Lung (tissue), 12 donors: ENCODE results near the gene MFN1. TPM values are rescaled to one million over a fixed set of nuclear protein-coding genes. Genes with fewer than 3 reads are reported as not detected.

ENCODE experiments used
- ATAC-seq: fragments of 200-7000 bp; cut with Tn5 transposase; one replicate; pipeline ENCODE4 v1.9.1; 2020; ENCODE audit warnings: moderate number of reproducible peaks; ENCODE audit not compliant: insufficient read depth, low FRiP score
- DNase-seq, 3 donors: peaks; one replicate each; pipeline ENCODE4 v3.0.0-alpha.2; 2013 to 2017
- H3K27ac ChIP-seq, 2 donors: one replicate each; pipeline ENCODE4 v1.5.1; 2013; ENCODE audit warnings: mild to moderate bottlenecking in 2 of 2, moderate library complexity in 2 of 2, control low read depth in 1 of 2, inconsistent platforms in 1 of 2, low read depth in 1 of 2, low read length in 1 of 2
- H3K27me3 ChIP-seq, 3 donors: one replicate each; pipeline ENCODE4 v1.5.1; 2013; ENCODE audit warnings: low read length in 2 of 3; ENCODE audit not compliant: control insufficient read depth in 3 of 3, insufficient read depth in 3 of 3
- H3K36me3 ChIP-seq, 4 donors: one replicate each; pipeline ENCODE4 v1.5.1; 2013; ENCODE audit warnings: low read length in 4 of 4, mild to moderate bottlenecking in 1 of 4, moderate library complexity in 1 of 4; ENCODE audit not compliant: control insufficient read depth in 4 of 4, insufficient read depth in 4 of 4
- H3K4me1 ChIP-seq, 5 donors: one replicate each; pipeline ENCODE4 v1.5.1; 2013; ENCODE audit warnings: low read length in 5 of 5, mild to moderate bottlenecking in 2 of 5, moderate library complexity in 1 of 5; ENCODE audit not compliant: control insufficient read depth in 5 of 5, insufficient read depth in 5 of 5
- H3K4me3 ChIP-seq: one replicate; pipeline ENCODE4 v1.5.1; 2013; ENCODE audit warnings: mild to moderate bottlenecking, control low read depth, moderate library complexity
- H3K9ac ChIP-seq, 2 donors: one replicate each; pipeline ENCODE4 v1.5.1; 2013; ENCODE audit warnings: low read length in 2 of 2, control low read depth in 1 of 2; ENCODE audit not compliant: insufficient read depth in 1 of 2
- H3K9me3 ChIP-seq, 4 donors: one replicate each; pipeline ENCODE4 v1.5.1; 2013; ENCODE audit warnings: low read length in 3 of 4, mild to moderate bottlenecking in 1 of 4, moderate library complexity in 1 of 4; ENCODE audit not compliant: control insufficient read depth in 4 of 4, insufficient read depth in 3 of 4
- CTCF ChIP-seq: IDR thresholded peaks from 2 replicates; pipeline ENCODE4 v1.5.1; 2012; ENCODE audit warnings: mild to moderate bottlenecking; ENCODE audit errors: control extremely low read depth, extremely low read depth
- WGBS, 2 donors: extraction: QIAGEN DNeasy Blood & Tissue Kit; methylation state at CpG; one replicate each; pipeline ENCODE4 v1.1.7; 2013; 5-methylcytosine and 5-hydroxymethylcytosine counted together
- polyA plus RNA-seq, 2 donors: library from polyadenylated mRNA; stranded (reverse); fragments of 200-250 nt; gene quantifications; one replicate each; pipeline ENCODE4 v1.2.1, GENCODE V29; 2013
- total RNA-seq, 2 donors: library from RNA; depleted of rRNA in 1 of 2; stranded (reverse); fragments of >200 nt in 1 of 2; gene quantifications; one replicate each; pipeline ENCODE4 v1.2.1, GENCODE V29; 2014 to 2021
- donor health status: control.
- donor health status: control.
- donor health status: Bipolar disorder and iron deficiency.
- donor health status: healthy.
- donor health status: DM: yes; HTN: yes; CAD: no.

The MFN1 gene
- total and polyA plus RNA-seq, 4 donors, result 13.2 to 108 (median 27.1) TPM

DNA sequence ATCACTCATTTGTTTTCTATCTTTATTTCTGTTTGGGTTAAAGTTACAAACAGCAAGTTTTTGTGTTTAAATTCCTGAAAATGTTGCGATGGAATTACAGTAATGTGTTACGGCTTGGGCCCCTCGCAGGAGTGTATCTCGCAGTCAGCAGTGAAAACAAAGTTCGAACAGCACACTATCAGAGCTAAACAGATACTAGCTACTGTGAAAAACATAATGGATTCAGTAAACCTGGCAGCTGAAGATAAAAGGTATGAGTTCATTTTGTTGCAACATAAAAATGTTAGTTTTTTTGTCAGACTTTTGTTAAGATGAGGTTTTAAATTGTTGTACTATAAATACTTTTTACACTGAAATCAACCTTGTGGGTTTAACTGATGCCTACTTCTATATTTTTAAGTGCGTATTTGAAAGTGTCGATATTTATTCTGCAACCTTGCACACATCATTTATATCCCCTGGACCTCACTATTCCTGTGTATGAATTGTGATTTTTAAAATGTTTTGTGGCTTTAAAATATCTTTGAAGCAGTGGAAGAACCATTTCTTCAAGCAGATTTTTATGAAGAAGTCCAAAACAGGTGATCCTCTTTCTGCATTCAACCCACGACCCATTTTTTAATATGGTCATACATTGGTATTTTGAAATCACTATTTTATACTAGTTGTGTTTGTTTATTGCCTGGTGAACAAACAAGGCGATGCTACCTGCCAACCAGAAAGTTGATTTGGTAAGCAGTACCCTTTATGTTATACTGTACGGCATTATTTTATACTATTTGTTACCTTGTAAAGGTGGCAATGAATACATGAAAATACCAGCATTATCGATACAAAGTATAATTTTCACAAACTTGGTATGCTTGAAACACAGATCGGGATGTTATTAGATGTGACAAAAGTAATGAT is 27.8 kb downstream of the MFN1 start:
- H3K36me3 ChIP-seq, result peaks cover 3 to 24% (median 15%) of the 10 kb centered on the region in 4 donors

DNA sequence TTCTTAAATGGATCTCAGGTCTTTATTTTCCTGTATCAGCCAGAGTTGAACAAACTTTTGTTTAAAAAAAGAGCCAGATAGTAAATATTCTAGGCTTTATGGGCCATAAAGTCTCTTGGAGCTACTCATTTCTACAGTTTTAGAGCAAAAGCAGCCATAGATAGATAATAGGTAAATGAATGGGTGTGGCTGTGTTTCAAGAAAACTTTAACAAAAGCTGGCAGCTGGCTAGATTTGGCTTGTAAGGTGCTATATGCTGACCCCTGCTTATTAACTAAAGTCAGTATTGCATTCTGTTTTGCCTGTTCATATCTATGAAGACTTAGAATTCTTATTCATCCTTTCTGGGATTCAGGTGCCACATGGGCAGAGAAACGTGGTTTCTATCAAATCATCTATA is 29.0 kb downstream of the MFN1 start:
- ATAC-seq (no peak), DNase-seq (no peak)
- H3K27ac ChIP-seq, result no peak overlapping the region
- no peak overlapping the region for H3K9ac ChIP-seq
- peaks cover 3 to 29% (median 18%) of the 10 kb centered on the region in 4 donors for H3K36me3 ChIP-seq
- H3K4me3 ChIP-seq, result no peak overlapping the region
- 86 to 90% methylated on average over 1 of the region's 1 CpG for WGBS, 2 donors
- TF ChIP-seq CTCF, result no peak
- H3K27me3 ChIP-seq, result no peaks in the 10 kb centered on the region
- H3K4me1 ChIP-seq, result no peaks in the 10 kb centered on the region
- no peaks in the 10 kb centered on the region for H3K9me3 ChIP-seq

More for the DNA sequence above, 27.8 kb downstream of the MFN1 start:
- Histone ChIP-seq H3K27ac (no peak overlapping the region), H3K9me3 (no peaks in the 10 kb centered on the region), H3K4me3 (no peak overlapping the region), H3K27me3 (no peaks in the 10 kb centered on the region), H3K4me1 (no peaks in the 10 kb centered on the region), H3K9ac (no peak overlapping the region)
- no peak for TF ChIP-seq CTCF
- WGBS, 2 donors, result 93 to 94% methylated on average over 12 of the region's 12 CpGs
- DNase-seq (no peak), ATAC-seq (no peak)

GRCh38 chr3:179391906-179392305 is 44.4 kb downstream of the MFN1 start:
- H3K9ac ChIP-seq, result no peak overlapping the region
- H3K27me3 ChIP-seq, result no peaks in the 10 kb centered on the region
- peaks cover 8 to 23% (median 18%) of the 10 kb centered on the region in 4 donors for H3K36me3 ChIP-seq
- WGBS, 2 donors, result 88 to 89% methylated on average over 1 of the region's 1 CpG
- no peaks in the 10 kb centered on the region for H3K9me3 ChIP-seq
- no peak for DNase-seq
- TF ChIP-seq CTCF, result no peak
- no peak overlapping the region for H3K27ac ChIP-seq
- H3K4me3 ChIP-seq, result no peak overlapping the region
- H3K4me1 ChIP-seq, result no peaks in the 10 kb centered on the region
- ATAC-seq, result no peak
